HG03139 (cell line): ENCODE measurements around the gene BRD8.

Experiments
- ATAC-seq: cut with Tn5 transposase; IDR thresholded peaks from one replicate; pipeline ENCODE4 v1.9.1; 2021; ENCODE audit not compliant: unreplicated experiment

Gene BRD8

GRCh38 chr5:138105709-138106108 lies 72.7 kb downstream of the BRD8 start:
- ATAC-seq = no peak

GRCh38 chr5:138103319-138103637 lies 75.2 kb downstream of the BRD8 start:
- ATAC-seq = no peak

GRCh38 chr5:138102454-138103318 lies 75.7 kb downstream of the BRD8 start:
- ATAC-seq = no peak

GRCh38 chr5:138096997-138097828 lies 81.2 kb downstream of the BRD8 start:
- no peak for ATAC-seq

GRCh38 chr5:138096363-138096762 lies 82.1 kb downstream of the BRD8 start:
- ATAC-seq = no peak

GRCh38 chr5:138095100-138095907 lies 83.1 kb downstream of the BRD8 start:
- ATAC-seq = no peak

- no peak for ATAC-seq
These were observed 85.4 kb downstream of the BRD8 start for GRCh38 chr5:138093036-138093435.

GRCh38 chr5:138092301-138092700 lies 86.1 kb downstream of the BRD8 start:
- ATAC-seq = no peak

GRCh38 chr5:138091685-138092084 lies 86.7 kb downstream of the BRD8 start:
- no peak for ATAC-seq
